Measurements from ENCODE around the gene ELF4. TPM values are rescaled to one million over a fixed set of nuclear protein-coding genes. Genes with fewer than 3 reads are reported as not detected.
A peak's percentile ranks its signal among the peaks of the same experiment; 100 is the strongest.

The ELF4 gene
- 1 to 10 TPM; 6.2 to 9.9 (median 9.4) TPM for total RNA-seq

DNA sequence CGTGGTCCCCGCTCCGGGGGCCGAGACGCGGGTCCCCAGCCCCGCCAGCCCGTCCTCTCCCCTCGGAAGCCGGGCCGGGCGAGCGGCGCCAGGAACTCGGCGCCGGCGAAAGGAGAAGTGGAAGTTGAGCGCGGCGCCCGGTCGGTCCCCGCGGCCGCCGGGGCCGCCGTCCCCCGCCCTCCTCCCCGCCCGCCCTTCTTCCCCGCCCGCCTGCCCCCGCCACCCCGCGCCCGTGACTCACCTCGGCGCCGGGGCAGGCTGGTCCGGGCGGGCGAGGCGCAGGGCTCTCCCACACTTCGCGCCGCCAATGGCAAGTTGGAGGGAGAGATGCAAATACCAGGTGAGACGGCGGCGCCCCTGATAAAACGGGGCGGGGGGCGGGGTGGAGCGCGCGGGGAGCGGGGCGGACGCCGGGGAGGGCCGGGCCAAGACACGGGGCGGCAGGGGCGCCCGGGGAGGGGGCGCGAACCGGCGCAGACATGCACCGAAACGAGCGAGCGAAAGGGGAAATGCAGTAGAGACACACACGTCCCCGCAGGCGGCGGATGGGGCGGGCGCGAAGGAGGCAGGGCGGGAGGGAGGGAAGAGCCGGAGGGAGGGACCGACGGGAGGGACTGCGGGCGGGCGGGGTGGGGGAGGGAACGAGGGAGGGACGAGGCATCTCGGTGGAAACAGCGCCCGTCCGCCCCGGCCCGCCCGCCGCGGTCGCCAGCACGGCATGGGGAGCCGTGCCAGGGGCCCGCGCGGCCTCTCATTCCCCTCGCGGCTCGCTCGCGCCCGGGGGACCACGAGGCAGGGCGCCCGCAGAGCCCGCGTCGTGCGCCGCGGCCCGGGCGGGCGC, at the start of gene ELF4:
Gene ELF4 (minus strand): TSS at position 119 of the 841 bp plus-strand sequence. CDS start 29,167 bp downstream, outside the sequence.
- intact Hi-C loops (cut with DNase I): no loop called here
- WGBS: 32% methylated on average over 16 of the region's 123 CpGs
- H3K27ac ChIP-seq (replicated peaks in 1 of 4): peak within 1 kb of the TSS; percentile 82 to 89 (median 84)
- H3K36me3 ChIP-seq: no peaks in the 10 kb centered on the region
- TF ChIP-seq POLR2AphosphoS5 (IDR thresholded peaks at IDR 0.05) (peak in 1 of 2 donors; percentile 8), EP300 (IDR thresholded peaks at IDR 0.05) (no peak)
- TF ChIP-seq, protein P1, sequence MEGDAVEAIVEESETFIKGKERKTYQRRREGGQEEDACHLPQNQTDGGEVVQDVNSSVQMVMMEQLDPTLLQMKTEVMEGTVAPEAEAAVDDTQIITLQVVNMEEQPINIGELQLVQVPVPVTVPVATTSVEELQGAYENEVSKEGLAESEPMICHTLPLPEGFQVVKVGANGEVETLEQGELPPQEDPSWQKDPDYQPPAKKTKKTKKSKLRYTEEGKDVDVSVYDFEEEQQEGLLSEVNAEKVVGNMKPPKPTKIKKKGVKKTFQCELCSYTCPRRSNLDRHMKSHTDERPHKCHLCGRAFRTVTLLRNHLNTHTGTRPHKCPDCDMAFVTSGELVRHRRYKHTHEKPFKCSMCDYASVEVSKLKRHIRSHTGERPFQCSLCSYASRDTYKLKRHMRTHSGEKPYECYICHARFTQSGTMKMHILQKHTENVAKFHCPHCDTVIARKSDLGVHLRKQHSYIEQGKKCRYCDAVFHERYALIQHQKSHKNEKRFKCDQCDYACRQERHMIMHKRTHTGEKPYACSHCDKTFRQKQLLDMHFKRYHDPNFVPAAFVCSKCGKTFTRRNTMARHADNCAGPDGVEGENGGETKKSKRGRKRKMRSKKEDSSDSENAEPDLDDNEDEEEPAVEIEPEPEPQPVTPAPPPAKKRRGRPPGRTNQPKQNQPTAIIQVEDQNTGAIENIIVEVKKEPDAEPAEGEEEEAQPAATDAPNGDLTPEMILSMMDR (IDR thresholded peaks at IDR 0.05): no peak
- H3K9me3 ChIP-seq: no peaks in the 10 kb centered on the region
- DNase-seq (ENCODE audit: extremely low spot score): no peak
- no peaks in the 10 kb centered on the region for H3K27me3 ChIP-seq
- H3K4me3 ChIP-seq: peak within 1 kb of the TSS; percentile 63 to 75 (median 69)
- peaks cover 0 to 28% (median 17%) of the 10 kb centered on the region in 4 donors for H3K4me1 ChIP-seq

- Histone ChIP-seq H3K4me3 (no peak overlapping the region), H3K27ac (replicated peaks in 1 of 4) (no peak overlapping the region), H3K4me1 (peaks cover 6 to 18% (median 17%) of the 10 kb centered on the region in 4 donors), H3K9me3 (no peaks in the 10 kb centered on the region), H3K36me3 (no peaks in the 10 kb centered on the region), H3K27me3 (no peaks in the 10 kb centered on the region)
- TF ChIP-seq POLR2AphosphoS5 (IDR thresholded peaks at IDR 0.05) (no peak), POLR2A (IDR thresholded peaks at IDR 0.05; ENCODE audit: low read depth) (no peak), EP300 (IDR thresholded peaks at IDR 0.05) (no peak)
- TF ChIP-seq, protein P1 (IDR thresholded peaks at IDR 0.05): no peak
- no peak for DNase-seq (ENCODE audit: extremely low spot score)
- intact Hi-C loops (cut with DNase I): no loop called here
- WGBS: 74% methylated on average over 4 of the region's 4 CpGs
Measured at GRCh38 chrX:130159776-130160175, 49.5 kb upstream of the ELF4 start.

- intact Hi-C loops (cut with DNase I): no loop called here
Measured at GRCh38 chrX:130158311-130158710, 48.0 kb upstream of the ELF4 start.

GRCh38 chrX:130155564-130155963, 45.3 kb upstream of the ELF4 start:
- Histone ChIP-seq H3K27ac (replicated peaks in 1 of 4) (no peak overlapping the region), H3K9me3 (no peaks in the 10 kb centered on the region), H3K36me3 (no peaks in the 10 kb centered on the region), H3K4me3 (no peak overlapping the region), H3K27me3 (no peaks in the 10 kb centered on the region), H3K4me1 (no peaks in the 10 kb centered on the region)
- intact Hi-C loops (cut with DNase I): no loop called here
- TF ChIP-seq POLR2AphosphoS5 (IDR thresholded peaks at IDR 0.05): no peak
- TF ChIP-seq, protein P1 (IDR thresholded peaks at IDR 0.05): no peak
- TF ChIP-seq POLR2A (IDR thresholded peaks at IDR 0.05; ENCODE audit: low read depth): no peak
- no peak for TF ChIP-seq EP300 (IDR thresholded peaks at IDR 0.05)
- 48% methylated on average over 2 of the region's 2 CpGs for WGBS
- no peak for DNase-seq (ENCODE audit: extremely low spot score)

More at GRCh38 chrX:130158311-130158710, 48.0 kb upstream of the ELF4 start:
- Histone ChIP-seq H3K9me3 (no peaks in the 10 kb centered on the region), H3K4me1 (peaks cover 0 to 7% (median 4%) of the 10 kb centered on the region in 4 donors), H3K36me3 (no peaks in the 10 kb centered on the region), H3K27me3 (no peaks in the 10 kb centered on the region), H3K4me3 (no peak overlapping the region), H3K27ac (replicated peaks in 1 of 4) (no peak overlapping the region)
- no peak for TF ChIP-seq POLR2AphosphoS5 (IDR thresholded peaks at IDR 0.05)
- no peak for TF ChIP-seq EP300 (IDR thresholded peaks at IDR 0.05)
- WGBS: 69% methylated on average over 2 of the region's 2 CpGs
- no peak for DNase-seq (ENCODE audit: extremely low spot score)

DNA sequence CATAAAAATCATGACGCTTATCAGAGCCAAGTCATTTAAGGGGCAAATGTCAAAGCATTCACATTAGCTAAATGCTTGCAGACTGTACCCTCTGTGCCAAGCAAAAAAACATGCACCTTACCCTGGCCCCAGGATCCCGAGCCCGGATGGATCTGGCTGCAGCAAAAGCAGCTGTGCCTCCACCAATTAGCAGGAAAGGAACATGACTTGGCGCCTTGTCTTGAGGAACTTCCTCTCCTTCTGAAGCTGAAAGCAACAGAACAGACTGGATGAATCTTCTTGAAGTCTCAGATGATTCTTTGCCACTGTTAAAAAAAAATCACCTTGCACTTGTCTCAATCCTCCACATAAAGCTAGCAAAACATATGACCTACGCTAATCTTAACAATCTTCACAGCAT, 37.3 kb upstream of the ELF4 start:
- 76% methylated on average over 5 of the region's 5 CpGs for WGBS
- DNase-seq (ENCODE audit: extremely low spot score): no peak
- Histone ChIP-seq H3K4me1 (no peaks in the 10 kb centered on the region), H3K27me3 (no peaks in the 10 kb centered on the region), H3K27ac (replicated peaks in 1 of 4) (no peak overlapping the region), H3K36me3 (peaks cover 5 to 63% (median 27%) of the 10 kb centered on the region in 4 donors), H3K4me3 (no peak overlapping the region), H3K9me3 (no peaks in the 10 kb centered on the region)
- TF ChIP-seq, protein P1 (IDR thresholded peaks at IDR 0.05): no peak
- no peak for TF ChIP-seq POLR2A (IDR thresholded peaks at IDR 0.05; ENCODE audit: low read depth)
- no peak for TF ChIP-seq POLR2AphosphoS5 (IDR thresholded peaks at IDR 0.05)
- no peak for TF ChIP-seq EP300 (IDR thresholded peaks at IDR 0.05)
- intact Hi-C loops (cut with DNase I): no loop called here

Measured in esophagus muscularis mucosa (tissue), 4 donors.